ENCODE measurements around the gene PSMD2.

PSMD2 gene

GRCh38 chr3:184354121-184354728 is 55.2 kb downstream of the PSMD2 start:
- TF ChIP-seq, protein P1, sequence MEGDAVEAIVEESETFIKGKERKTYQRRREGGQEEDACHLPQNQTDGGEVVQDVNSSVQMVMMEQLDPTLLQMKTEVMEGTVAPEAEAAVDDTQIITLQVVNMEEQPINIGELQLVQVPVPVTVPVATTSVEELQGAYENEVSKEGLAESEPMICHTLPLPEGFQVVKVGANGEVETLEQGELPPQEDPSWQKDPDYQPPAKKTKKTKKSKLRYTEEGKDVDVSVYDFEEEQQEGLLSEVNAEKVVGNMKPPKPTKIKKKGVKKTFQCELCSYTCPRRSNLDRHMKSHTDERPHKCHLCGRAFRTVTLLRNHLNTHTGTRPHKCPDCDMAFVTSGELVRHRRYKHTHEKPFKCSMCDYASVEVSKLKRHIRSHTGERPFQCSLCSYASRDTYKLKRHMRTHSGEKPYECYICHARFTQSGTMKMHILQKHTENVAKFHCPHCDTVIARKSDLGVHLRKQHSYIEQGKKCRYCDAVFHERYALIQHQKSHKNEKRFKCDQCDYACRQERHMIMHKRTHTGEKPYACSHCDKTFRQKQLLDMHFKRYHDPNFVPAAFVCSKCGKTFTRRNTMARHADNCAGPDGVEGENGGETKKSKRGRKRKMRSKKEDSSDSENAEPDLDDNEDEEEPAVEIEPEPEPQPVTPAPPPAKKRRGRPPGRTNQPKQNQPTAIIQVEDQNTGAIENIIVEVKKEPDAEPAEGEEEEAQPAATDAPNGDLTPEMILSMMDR (IDR thresholded peaks at IDR 0.05; ENCODE audit: low read depth, low read length, missing control alignments): peak; percentile 78

GRCh38 chr3:184354754-184355153 is 55.7 kb downstream of the PSMD2 start:
- no peak overlapping the region for H3K4me3 ChIP-seq (replicated peaks; ENCODE audit: low read depth, low read length)
- TF ChIP-seq, protein P1 (IDR thresholded peaks at IDR 0.05; ENCODE audit: low read depth, low read length, missing control alignments): no peak
- DNase-seq (ENCODE audit: extremely low read depth, low read depth): no peak

More at GRCh38 chr3:184354121-184354728, 55.2 kb downstream of the PSMD2 start:
- no peak overlapping the region for H3K4me3 ChIP-seq (replicated peaks; ENCODE audit: low read depth, low read length)
- no peak for DNase-seq (ENCODE audit: extremely low read depth, low read depth)

DNA sequence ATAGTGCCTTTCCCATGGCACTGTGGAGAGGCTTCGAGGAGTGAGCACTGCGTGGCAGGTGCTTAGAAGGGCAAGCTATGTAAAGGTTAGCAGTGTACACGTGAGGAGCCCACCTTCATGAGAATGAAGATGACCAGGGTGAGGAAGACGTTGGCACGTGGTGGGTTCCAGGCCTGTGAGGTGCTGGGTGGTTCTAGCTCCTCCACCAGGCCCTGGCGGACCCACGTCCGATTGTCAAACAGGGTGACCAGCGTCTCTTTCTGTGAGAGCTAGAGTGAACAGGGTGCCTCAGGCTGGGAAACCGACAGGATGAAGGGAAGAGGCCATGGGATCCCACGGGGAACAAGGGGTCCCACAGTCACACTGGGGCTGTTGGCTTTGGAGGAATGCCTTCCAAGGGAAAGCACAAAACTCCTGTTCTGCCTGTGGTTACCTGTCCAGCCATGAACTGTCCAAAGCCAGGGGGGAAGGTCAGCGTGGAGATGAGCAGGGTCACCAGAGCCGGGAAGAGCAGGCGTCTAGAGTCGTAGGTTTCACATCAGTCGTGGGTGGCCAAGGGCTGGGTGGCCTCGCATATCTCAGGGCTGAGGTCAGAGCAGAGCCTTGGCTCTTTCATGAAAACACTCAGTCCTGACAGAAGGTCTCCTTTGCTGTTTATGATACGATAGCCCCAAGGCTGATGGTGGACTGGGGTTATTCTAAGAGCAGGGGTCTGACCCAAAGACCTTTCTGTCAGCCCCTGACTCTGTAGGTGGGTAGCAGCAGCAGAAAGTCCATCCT is 56.4 kb downstream of the PSMD2 start:
- TF ChIP-seq, protein P1 (IDR thresholded peaks at IDR 0.05; ENCODE audit: low read depth, low read length, missing control alignments): no peak
- no peak for DNase-seq (ENCODE audit: extremely low read depth, low read depth)
- no peak overlapping the region for H3K4me3 ChIP-seq (replicated peaks; ENCODE audit: low read depth, low read length)

DNA sequence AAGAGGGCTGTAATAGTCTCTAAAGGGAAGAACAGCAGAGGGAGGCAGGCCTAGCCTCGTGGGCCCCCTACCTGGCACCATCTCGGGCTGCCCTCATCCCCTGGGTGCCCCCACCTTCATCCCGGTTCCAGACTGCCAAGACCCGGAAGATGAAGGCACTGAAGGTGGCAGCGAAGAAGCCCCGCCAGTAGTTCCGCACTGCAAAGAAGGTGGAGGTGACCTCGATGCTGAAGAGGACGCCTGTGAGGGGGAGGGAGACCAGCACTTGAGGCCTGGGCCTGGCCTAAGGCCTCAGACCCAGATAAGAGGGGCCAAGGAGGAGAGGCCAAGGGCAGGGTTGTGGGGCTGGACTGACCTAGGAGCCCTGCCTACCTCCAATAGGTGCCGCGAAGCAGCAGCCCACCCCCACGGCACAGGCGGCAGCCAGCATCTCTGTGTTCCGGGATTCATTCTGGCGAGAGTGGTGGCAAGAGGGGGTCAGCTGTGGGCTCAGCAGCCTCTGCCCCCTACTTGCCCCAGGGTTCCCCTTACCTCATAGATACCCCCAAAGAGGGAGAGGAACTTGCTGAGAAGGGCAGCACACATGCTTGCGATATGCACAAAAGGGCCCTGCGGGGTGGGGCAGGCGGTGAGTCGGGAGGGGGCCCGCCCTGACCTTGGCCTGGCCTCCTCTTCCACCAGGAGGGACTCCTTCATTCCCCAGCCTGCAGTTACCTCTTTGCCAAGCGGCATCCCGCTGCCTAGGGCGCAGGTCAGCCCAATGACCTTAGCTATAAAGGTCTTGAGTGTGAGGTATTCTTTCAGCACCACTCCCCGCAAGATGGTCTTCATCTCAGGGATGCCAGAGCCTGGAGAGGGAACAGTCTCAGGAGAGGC is 58.4 kb downstream of the PSMD2 start:
- H3K4me3 ChIP-seq (replicated peaks; ENCODE audit: low read depth, low read length): no peak overlapping the region
- no peak for DNase-seq (ENCODE audit: extremely low read depth, low read depth)
- TF ChIP-seq, protein P1 (IDR thresholded peaks at IDR 0.05; ENCODE audit: low read depth, low read length, missing control alignments): no peak

DNA sequence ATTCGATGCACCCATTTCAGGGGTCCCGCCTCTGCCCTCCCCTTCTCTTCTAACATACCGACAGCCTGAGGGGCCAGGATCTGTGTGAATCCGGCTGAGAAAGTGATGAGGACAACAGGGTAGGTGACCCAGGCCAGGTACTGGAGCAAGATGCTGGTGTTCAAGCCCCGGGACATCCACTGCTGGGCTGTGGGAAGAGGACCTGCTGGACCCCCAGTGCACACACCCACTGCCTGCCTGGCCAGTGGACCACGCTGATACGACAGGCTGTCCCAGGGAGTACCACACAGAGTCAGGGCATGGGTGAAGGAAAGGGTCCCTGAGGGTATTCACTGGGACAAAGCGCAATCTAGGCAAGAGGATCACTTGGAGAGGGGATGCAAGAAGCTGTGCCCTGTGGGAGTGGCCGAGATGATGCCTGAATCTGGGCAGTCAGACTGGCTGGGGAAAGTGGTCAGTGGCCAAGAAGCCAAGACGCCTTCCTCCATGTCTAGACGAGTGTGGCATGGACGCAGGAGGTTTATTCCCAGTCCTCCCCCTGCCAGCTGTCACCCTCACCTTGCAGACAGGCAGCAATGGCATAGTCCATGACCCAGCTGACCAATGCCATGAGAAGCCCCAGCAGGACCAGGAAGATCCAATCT is 59.2 kb downstream of the PSMD2 start:
- DNase-seq (ENCODE audit: extremely low read depth, low read depth): no peak
- H3K4me3 ChIP-seq (replicated peaks; ENCODE audit: low read depth, low read length): no peak overlapping the region
- TF ChIP-seq, protein P1 (IDR thresholded peaks at IDR 0.05; ENCODE audit: low read depth, low read length, missing control alignments): no peak
